Fibroblast of skin of abdomen (primary cell): ENCODE measurements around the gene ARMC2.
"Not testable (repeated sequence)": the region's sequence is repeated elsewhere in the genome, so short reads cannot be mapped to it uniquely, and the experiment has no call there.

ENCODE experiments used
- DNase-seq: peaks from one replicate; pipeline ENCODE4 v3.0.0-alpha.2; 2013

ARMC2 gene

GRCh38 chr6:108836061-108836460, 12.2 kb upstream of the ARMC2 start:
- peak; percentile 10 for DNase-seq

- peak; percentile 18 for DNase-seq
Observed at GRCh38 chr6:108837236-108837971, 10.8 kb upstream of the ARMC2 start.

- DNase-seq, result peak; percentile 40
Observed at GRCh38 chr6:108838101-108838717, 10.0 kb upstream of the ARMC2 start.

- no peak for DNase-seq
Observed at GRCh38 chr6:108839083-108839642, 9.1 kb upstream of the ARMC2 start.

- DNase-seq, result no peak
Observed at GRCh38 chr6:108840919-108841318, 7.3 kb upstream of the ARMC2 start.

GRCh38 chr6:108841377-108841855, 6.8 kb upstream of the ARMC2 start:
- no peak for DNase-seq

- DNase-seq, result no peak
Observed at GRCh38 chr6:108844135-108844534, 4.1 kb upstream of the ARMC2 start.

- no peak for DNase-seq
Observed at GRCh38 chr6:108845145-108845544, 3.1 kb upstream of the ARMC2 start.

GRCh38 chr6:108846101-108846500, 2.1 kb upstream of the ARMC2 start:
- no peak for DNase-seq

GRCh38 chr6:108846628-108847027, 1.6 kb upstream of the ARMC2 start:
- DNase-seq, result no peak

- no peak for DNase-seq
Observed at GRCh38 chr6:108847738-108848115, 495 bp upstream of the ARMC2 start.

- no peak for DNase-seq
Observed at GRCh38 chr6:108850669-108851465, 2.6 kb downstream of the ARMC2 start.

- no peak for DNase-seq
Observed at GRCh38 chr6:108851756-108852155, 3.5 kb downstream of the ARMC2 start.

- no peak for DNase-seq
Observed at GRCh38 chr6:108853077-108853476, 4.9 kb downstream of the ARMC2 start.

- no peak for DNase-seq
Observed at GRCh38 chr6:108862479-108863191, 14.4 kb downstream of the ARMC2 start.

GRCh38 chr6:108865751-108866286, 17.6 kb downstream of the ARMC2 start:
- DNase-seq, result not testable (repeated sequence)

- DNase-seq, result no peak
Observed at GRCh38 chr6:108866798-108867197, 18.6 kb downstream of the ARMC2 start.

GRCh38 chr6:108868647-108869046, 20.4 kb downstream of the ARMC2 start:
- no peak for DNase-seq

GRCh38 chr6:108869876-108870275, 21.7 kb downstream of the ARMC2 start:
- DNase-seq, result no peak

- no peak for DNase-seq
Observed at GRCh38 chr6:108870357-108870756, 22.1 kb downstream of the ARMC2 start.

- no peak for DNase-seq
Observed at GRCh38 chr6:108872141-108872557, 23.9 kb downstream of the ARMC2 start.

- DNase-seq, result no peak
Observed at GRCh38 chr6:108872575-108872974, 24.4 kb downstream of the ARMC2 start.
